ENCODE results near the gene NOC3L. TPM values are rescaled to one million over a fixed set of nuclear protein-coding genes. Genes with fewer than 3 reads are reported as not detected.

Gene NOC3L
- total RNA-seq, 4 donors from 2014 or later = 0.20 to 11.7 (median 3.4) TPM

DNA sequence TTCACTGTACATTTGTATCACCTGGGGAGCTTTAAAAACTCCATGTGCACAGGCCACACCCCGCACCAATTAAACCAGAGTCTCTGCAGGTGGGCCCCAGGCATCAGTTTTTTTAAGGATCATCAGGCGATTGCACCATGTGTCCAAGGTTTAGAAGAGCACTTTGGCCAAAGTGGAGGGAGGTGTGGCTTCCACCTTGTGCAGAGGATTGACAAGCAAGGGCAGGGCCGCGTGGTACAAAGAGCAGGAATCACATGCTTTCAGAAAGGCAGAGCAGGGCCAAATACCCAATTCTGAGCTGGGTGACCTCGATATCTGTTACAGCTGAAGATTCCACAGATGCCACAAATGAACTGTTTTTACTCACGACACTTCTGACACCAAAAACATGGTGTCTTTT is 52.4 kb downstream of the NOC3L start:
- TF ChIP-seq, protein P1, sequence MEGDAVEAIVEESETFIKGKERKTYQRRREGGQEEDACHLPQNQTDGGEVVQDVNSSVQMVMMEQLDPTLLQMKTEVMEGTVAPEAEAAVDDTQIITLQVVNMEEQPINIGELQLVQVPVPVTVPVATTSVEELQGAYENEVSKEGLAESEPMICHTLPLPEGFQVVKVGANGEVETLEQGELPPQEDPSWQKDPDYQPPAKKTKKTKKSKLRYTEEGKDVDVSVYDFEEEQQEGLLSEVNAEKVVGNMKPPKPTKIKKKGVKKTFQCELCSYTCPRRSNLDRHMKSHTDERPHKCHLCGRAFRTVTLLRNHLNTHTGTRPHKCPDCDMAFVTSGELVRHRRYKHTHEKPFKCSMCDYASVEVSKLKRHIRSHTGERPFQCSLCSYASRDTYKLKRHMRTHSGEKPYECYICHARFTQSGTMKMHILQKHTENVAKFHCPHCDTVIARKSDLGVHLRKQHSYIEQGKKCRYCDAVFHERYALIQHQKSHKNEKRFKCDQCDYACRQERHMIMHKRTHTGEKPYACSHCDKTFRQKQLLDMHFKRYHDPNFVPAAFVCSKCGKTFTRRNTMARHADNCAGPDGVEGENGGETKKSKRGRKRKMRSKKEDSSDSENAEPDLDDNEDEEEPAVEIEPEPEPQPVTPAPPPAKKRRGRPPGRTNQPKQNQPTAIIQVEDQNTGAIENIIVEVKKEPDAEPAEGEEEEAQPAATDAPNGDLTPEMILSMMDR (IDR thresholded peaks at IDR 0.05) = no peak
- TF ChIP-seq EP300 (IDR thresholded peaks at IDR 0.05; ENCODE audit: low read depth) = no peak
- peaks cover 0 to 13% (median 1%) of the 10 kb centered on the region in 4 donors for H3K36me3 ChIP-seq
- DNase-seq = no peak
- no peak overlapping the region for H3K4me3 ChIP-seq
- no peaks in the 10 kb centered on the region for H3K9me3 ChIP-seq
- intact Hi-C loops (cut with DNase I; ENCODE audit: low total_unique reads) = no loop called here
- H3K4me1 ChIP-seq = peaks cover 0 to 5% (median 0%) of the 10 kb centered on the region in 4 donors
- H3K27ac ChIP-seq = no peak overlapping the region
- no peaks in the 10 kb centered on the region for H3K27me3 ChIP-seq
- in situ Hi-C loops (cut with MboI; ENCODE audit: low pct_ligation_motif_present in 1 of 4, low pct_unique_long_range_greater_than_20kb in 1 of 4, low sequenced_read_pairs in 3 of 4) = loop anchor here in 3 of 4 donors (10.0 to 25.0 kb wide), 2 partner anchors 396 to 398 kb away; no protein-coding TSS in a partner anchor
- 79 to 87% methylated on average over 3 to 6 of the region's 6 CpGs for WGBS, 2 donors (ENCODE audit: low coverage in 1 of 2)

DNA sequence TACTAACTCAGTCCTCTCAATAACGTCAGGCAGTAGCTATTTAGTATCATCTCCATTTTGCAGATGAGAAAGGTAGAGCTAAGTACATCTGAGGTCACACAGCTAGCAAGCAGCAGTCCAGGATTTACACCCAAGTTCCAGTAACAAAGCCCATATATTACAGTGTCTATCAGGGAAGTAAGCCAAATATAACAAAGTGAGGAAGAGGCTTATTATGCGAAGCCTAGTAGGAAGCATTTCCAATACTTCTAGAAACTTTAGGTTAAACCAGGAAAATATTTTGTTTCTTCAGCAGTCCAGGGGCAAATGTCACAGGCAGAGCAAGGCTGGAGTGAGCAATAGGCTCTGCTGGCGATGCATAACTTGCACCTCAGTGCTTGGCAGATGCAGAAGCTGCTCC is 53.9 kb downstream of the NOC3L start:
- Histone ChIP-seq H3K4me3 (no peak overlapping the region), H3K4me1 (no peaks in the 10 kb centered on the region), H3K27ac (no peak overlapping the region), H3K36me3 (peaks cover 0 to 13% (median 1%) of the 10 kb centered on the region in 4 donors), H3K9me3 (no peaks in the 10 kb centered on the region), H3K27me3 (no peaks in the 10 kb centered on the region)
- TF ChIP-seq EP300 (IDR thresholded peaks at IDR 0.05; ENCODE audit: low read depth) (no peak), POLR2AphosphoS5 (IDR thresholded peaks at IDR 0.05) (no peak), POLR2A (IDR thresholded peaks at IDR 0.05) (no peak)
- TF ChIP-seq, protein P1 (IDR thresholded peaks at IDR 0.05) = no peak
- DNase-seq = no peak
- 89 to 100% methylated on average over 2 to 3 of the region's 3 CpGs for WGBS, 2 donors (ENCODE audit: low coverage in 1 of 2)
- in situ Hi-C loops (cut with MboI; ENCODE audit: low pct_ligation_motif_present in 1 of 4, low pct_unique_long_range_greater_than_20kb in 1 of 4, low sequenced_read_pairs in 3 of 4) (loop anchor here in 2 of 4 donors (25.0 kb wide), 1 partner anchor 397 kb away; no protein-coding TSS in a partner anchor), intact Hi-C loops (cut with DNase I; ENCODE audit: low total_unique reads) (no loop called here)

DNA sequence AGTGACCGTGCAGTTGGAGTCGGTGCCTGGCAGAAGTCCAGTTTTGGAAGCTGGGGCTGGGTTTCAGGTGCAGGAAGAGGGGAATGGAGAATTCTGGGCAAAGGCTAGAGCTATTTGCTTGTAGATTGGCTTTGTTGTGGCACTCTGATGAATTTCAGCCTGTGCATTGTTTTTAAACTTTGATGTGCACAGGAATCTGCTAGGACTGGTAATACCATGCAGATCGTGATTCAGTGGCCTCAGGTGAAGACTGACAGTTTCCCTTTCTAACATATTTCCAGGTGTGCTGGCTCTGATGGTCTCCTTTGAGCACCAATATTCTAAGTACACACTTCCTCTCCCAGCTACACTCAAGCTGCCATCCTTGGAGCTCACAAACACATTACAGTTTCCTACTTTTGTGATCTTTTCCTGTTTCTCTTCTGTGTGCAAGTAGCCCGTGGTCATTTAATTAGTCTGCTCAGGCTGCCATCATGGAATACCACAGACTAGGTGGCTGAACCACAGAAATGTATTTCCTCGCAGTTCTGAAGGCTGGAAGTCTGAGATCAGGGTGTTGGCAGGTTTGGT is 55.6 kb downstream of the NOC3L start:
- in situ Hi-C loops (cut with MboI; ENCODE audit: low pct_ligation_motif_present in 1 of 4, low pct_unique_long_range_greater_than_20kb in 1 of 4, low sequenced_read_pairs in 3 of 4) (loop anchor here in 2 of 4 donors (25.0 kb wide), 1 partner anchor 395 kb away; no protein-coding TSS in a partner anchor), intact Hi-C loops (cut with DNase I; ENCODE audit: low total_unique reads) (no loop called here)
- Histone ChIP-seq H3K9me3 (no peaks in the 10 kb centered on the region), H3K4me1 (no peaks in the 10 kb centered on the region), H3K36me3 (peaks cover 0 to 10% (median 1%) of the 10 kb centered on the region in 4 donors), H3K27me3 (no peaks in the 10 kb centered on the region), H3K4me3 (no peak overlapping the region), H3K27ac (no peak overlapping the region)
- WGBS, 2 donors (ENCODE audit: low coverage in 1 of 2) = 45% methylated on average over 5 of the region's 5 CpGs; no CpG with 5 or more reads in 1 of the 2 donors
- TF ChIP-seq POLR2A (IDR thresholded peaks at IDR 0.05) (no peak), POLR2AphosphoS5 (IDR thresholded peaks at IDR 0.05) (no peak), EP300 (IDR thresholded peaks at IDR 0.05; ENCODE audit: low read depth) (no peak)
- TF ChIP-seq, protein P1 (IDR thresholded peaks at IDR 0.05) = no peak
- DNase-seq = no peak

DNA sequence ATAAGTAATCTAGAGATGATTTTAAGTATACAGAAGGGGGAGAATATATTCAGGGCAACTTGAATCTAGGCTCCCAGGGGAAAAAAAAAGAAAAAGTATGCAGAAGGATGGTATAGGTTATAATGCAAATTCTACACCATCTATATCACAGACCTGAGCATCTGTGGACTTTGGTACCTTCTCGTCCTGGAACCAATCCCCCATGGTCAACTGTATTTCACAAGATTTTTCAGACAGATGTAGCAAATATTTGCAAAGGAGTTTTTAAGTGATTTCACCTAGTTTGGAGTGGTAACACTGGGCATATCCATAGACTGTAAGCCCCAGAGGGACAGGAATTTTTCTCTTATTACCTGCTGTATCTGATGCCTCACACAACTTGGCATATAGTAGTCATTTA is 58.8 kb downstream of the NOC3L start:
- 77 to 80% methylated on average over 1 of the region's 1 CpG for WGBS, 2 donors (ENCODE audit: low coverage in 1 of 2)
- in situ Hi-C loops (cut with MboI; ENCODE audit: low pct_ligation_motif_present in 1 of 4, low pct_unique_long_range_greater_than_20kb in 1 of 4, low sequenced_read_pairs in 3 of 4) (loop anchor here in 2 of 4 donors (25.0 kb wide), 1 partner anchor 392 kb away; no protein-coding TSS in a partner anchor), intact Hi-C loops (cut with DNase I; ENCODE audit: low total_unique reads) (no loop called here)
- Histone ChIP-seq H3K27me3 (no peaks in the 10 kb centered on the region), H3K9me3 (no peaks in the 10 kb centered on the region), H3K4me3 (no peak overlapping the region), H3K4me1 (no peaks in the 10 kb centered on the region), H3K36me3 (peaks cover 0 to 18% (median under 1%) of the 10 kb centered on the region in 4 donors), H3K27ac (no peak overlapping the region)
- no peak for DNase-seq
- no peak for TF ChIP-seq EP300 (IDR thresholded peaks at IDR 0.05; ENCODE audit: low read depth)

Data from transverse colon (tissue), 4 donors.